ENCODE data around the gene UBE3C.

UBE3C gene

GRCh38 chr7:157281221-157281998 lies 142.7 kb downstream of the UBE3C start:
- Histone ChIP-seq H4K20me1 (ENCODE audit: insufficient read depth, low read length) (no peaks in the 10 kb centered on the region), H3K9ac (ENCODE audit: low read length) (no peak overlapping the region), H3K79me2 (ENCODE audit: low read length) (no peaks in the 10 kb centered on the region), H2AFZ (ENCODE audit: low read depth, low read length) (no peak overlapping the region), H3K4me1 (ENCODE audit: low read length) (no peaks in the 10 kb centered on the region), H3K27me3 (ENCODE audit: low read depth, low read length) (no peaks in the 10 kb centered on the region), H3K4me2 (ENCODE audit: low read length) (no peak overlapping the region), H3K4me3 (ENCODE audit: low read length) (no peak overlapping the region), H3K27ac (ENCODE audit: low read length) (no peak overlapping the region), H3K36me3 (replicated peaks; ENCODE audit: low read depth, low read length) (no peaks in the 10 kb centered on the region), H3K9me3 (ENCODE audit: insufficient read depth, low read length) (no peaks in the 10 kb centered on the region)
- TF ChIP-seq EZH2phosphoT487 (IDR thresholded peaks at IDR 0.05; ENCODE audit: low read depth) (no peak), CTCF (IDR thresholded peaks at IDR 0.05; ENCODE audit: low read depth, low read length) (no peak)

- H3K9ac ChIP-seq (ENCODE audit: low read length) = no peak overlapping the region
- no peaks in the 10 kb centered on the region for H3K9me3 ChIP-seq (ENCODE audit: insufficient read depth, low read length)
- H3K27me3 ChIP-seq (ENCODE audit: low read depth, low read length) = no peaks in the 10 kb centered on the region
- H4K20me1 ChIP-seq (ENCODE audit: insufficient read depth, low read length) = no peaks in the 10 kb centered on the region
- no peaks in the 10 kb centered on the region for H3K4me1 ChIP-seq (ENCODE audit: low read length)
- H3K27ac ChIP-seq (ENCODE audit: low read length) = no peak overlapping the region
- H3K4me3 ChIP-seq (ENCODE audit: low read length) = no peak overlapping the region
- H2AFZ ChIP-seq (ENCODE audit: low read depth, low read length) = no peak overlapping the region
- H3K4me2 ChIP-seq (ENCODE audit: low read length) = no peak overlapping the region
- TF ChIP-seq CTCF (IDR thresholded peaks at IDR 0.05; ENCODE audit: low read depth, low read length) (no peak), EZH2phosphoT487 (IDR thresholded peaks at IDR 0.05; ENCODE audit: low read depth) (no peak)
- H3K79me2 ChIP-seq (ENCODE audit: low read length) = no peaks in the 10 kb centered on the region
- no peaks in the 10 kb centered on the region for H3K36me3 ChIP-seq (replicated peaks; ENCODE audit: low read depth, low read length)
Measured at GRCh38 chr7:157282141-157282801, 143.5 kb downstream of the UBE3C start.

GRCh38 chr7:157284229-157285014 lies 145.7 kb downstream of the UBE3C start:
- Histone ChIP-seq H3K79me2 (ENCODE audit: low read length) (no peaks in the 10 kb centered on the region), H4K20me1 (ENCODE audit: insufficient read depth, low read length) (no peaks in the 10 kb centered on the region), H3K36me3 (replicated peaks; ENCODE audit: low read depth, low read length) (no peaks in the 10 kb centered on the region), H3K4me3 (ENCODE audit: low read length) (no peak overlapping the region), H3K4me1 (ENCODE audit: low read length) (peaks cover 1% of the 10 kb centered on the region), H2AFZ (ENCODE audit: low read depth, low read length) (no peak overlapping the region), H3K27me3 (ENCODE audit: low read depth, low read length) (no peaks in the 10 kb centered on the region), H3K4me2 (ENCODE audit: low read length) (no peak overlapping the region), H3K9ac (ENCODE audit: low read length) (no peak overlapping the region), H3K27ac (ENCODE audit: low read length) (no peak overlapping the region), H3K9me3 (ENCODE audit: insufficient read depth, low read length) (no peaks in the 10 kb centered on the region)
- TF ChIP-seq EZH2phosphoT487 (IDR thresholded peaks at IDR 0.05; ENCODE audit: low read depth) = no peak
- no peak for TF ChIP-seq CTCF (IDR thresholded peaks at IDR 0.05; ENCODE audit: low read depth, low read length)
